ENCODE results near the gene PLSCR4. TPM values are rescaled to one million over a fixed set of nuclear protein-coding genes. Genes with fewer than 3 reads are reported as not detected.

The PLSCR4 gene
- polyA plus RNA-seq, 1 donor from 2014 or later, result not detected

DNA sequence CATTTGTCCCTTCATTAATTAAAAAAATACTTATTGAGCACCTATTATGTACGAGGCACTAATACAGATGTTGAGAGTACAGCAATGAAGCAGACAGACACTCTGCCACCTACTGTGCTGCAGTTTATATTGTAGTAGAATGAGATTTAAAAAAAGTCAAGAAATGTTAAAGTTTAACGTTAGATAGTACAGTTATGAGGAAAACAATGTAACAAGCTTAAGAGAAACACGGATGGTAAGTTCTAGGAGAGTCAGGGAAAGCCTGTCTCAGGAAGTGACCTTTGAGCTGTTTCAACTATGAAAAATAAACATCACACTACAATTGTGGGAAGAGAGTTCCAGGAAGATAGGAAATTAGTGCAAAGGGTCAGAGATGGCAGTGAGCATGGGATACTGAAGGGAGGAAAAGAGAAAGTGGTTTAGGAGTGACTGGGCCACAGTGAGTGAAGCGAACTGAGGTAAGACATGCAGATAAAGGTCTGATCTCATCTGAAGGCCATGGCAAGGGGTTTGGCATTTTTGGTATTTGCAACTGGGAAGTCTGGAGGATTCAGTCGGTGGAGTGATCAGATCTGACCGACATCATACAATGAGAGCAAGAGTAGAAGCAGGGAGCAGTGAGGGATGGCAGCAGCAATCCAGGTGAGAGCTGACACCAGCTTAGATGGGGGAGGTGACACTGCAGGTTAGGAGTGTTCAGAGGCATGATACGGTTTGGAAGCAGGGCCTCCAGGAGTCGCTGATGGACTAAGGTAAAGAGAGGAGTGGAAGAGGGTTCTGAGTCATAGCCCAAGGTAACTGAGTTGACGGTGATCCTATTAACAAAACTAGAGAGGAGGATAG lies 28.5 kb downstream of the PLSCR4 start:
- Mint-ChIP-seq H3K9me3 (no peaks in the 10 kb centered on the region), H3K36me3 (peaks cover 2% of the 10 kb centered on the region), H3K4me1 (no peaks in the 10 kb centered on the region), H3K27ac (peak overlapping the region in 1 of 3 donors; percentile 1), H3K27me3 (peaks cover 1% of the 10 kb centered on the region), H3K4me3 (no peak overlapping the region)

DNA sequence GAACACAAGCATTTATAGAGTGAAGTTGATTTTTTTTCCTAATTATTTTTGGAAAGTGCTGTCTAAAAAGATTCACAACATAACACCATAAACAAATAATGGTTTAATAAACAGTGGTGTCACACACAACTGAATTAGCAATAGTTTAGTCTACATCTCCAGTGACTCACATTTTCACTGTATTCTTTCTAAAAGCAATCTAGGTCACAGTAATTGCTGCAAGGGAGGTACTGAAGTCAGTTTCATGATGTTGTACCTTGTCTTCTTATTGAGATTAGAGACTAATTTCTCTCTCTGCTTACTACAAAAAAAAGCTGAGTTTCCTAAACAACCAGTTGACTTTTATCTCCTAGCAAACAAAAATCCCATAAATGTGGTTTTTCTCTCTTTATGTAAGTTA lies 29.6 kb downstream of the PLSCR4 start:
- Mint-ChIP-seq H3K27me3 (peaks cover 1% of the 10 kb centered on the region), H3K9me3 (no peaks in the 10 kb centered on the region), H3K4me3 (no peak overlapping the region), H3K4me1 (no peaks in the 10 kb centered on the region), H3K36me3 (peaks cover 2% of the 10 kb centered on the region), H3K27ac (no peak overlapping the region)

DNA sequence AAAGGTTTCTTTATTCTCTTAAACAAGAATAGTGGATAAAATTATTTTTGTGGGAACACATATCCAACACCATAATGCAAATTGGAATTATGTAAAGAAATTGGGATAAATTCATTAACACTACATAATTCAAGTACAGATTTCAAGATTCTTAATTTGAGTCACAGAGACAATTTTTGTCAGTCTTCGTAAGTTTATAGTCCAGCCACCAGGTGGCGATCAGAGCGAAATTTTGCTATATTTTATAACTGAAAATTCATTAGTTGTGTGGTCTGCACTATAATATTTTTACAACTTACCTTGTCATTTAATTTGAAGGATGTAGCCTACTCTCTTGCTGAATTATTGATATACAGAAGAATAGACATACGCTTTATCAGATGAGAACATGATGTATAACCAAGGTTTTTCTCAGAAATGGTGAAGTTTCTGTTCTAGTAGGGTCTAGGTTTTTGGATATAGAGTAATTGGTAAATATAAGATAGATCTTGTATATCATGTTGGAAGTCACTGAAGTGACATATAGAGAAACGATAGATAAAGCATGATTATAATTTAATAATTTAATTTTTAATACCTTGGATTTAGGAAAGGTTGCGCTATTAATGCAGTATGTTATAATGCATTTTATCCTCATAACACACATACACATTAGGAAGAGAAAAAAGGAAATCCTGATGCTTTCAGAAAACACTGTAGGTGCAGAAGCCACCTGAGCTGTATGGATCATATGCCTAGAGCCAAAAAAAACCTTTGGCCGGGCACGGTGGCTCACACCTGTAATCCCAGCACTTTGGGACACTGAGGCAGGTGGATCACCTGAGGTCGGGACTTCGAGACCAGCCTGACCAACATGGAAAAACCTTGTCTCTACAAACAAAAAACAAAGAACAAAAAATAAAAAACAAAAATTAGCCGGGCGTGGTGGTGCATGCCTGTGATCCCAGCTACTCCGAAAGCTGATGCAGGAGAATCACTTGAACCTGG lies 31.7 kb downstream of the PLSCR4 start:
- Mint-ChIP-seq H3K9me3 (no peaks in the 10 kb centered on the region), H3K36me3 (peaks cover 2% of the 10 kb centered on the region), H3K27ac (no peak overlapping the region), H3K27me3 (peaks cover 1% of the 10 kb centered on the region), H3K4me3 (no peak overlapping the region), H3K4me1 (no peaks in the 10 kb centered on the region)

DNA sequence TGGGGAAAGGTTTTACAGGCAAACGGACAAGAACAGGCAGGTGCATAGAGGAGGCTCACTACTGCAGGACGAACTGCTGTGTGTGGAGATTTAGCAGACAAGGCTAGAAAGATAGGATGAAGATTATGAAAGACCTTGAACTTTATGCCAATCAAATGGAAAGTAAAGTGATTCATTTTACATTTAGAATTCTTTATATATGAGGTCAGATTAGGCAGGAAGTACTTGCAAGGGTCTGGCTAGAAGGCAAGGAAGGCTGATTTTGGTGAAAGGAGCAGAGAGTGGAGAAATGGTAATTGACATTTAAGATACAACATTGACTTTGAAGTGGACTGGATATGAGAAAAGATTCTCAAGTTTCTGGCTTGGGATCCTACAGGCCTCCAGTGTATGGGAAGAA lies 33.6 kb downstream of the PLSCR4 start:
- peaks cover 1% of the 10 kb centered on the region for H3K27me3 Mint-ChIP-seq
- H3K36me3 Mint-ChIP-seq, result no peaks in the 10 kb centered on the region
- H3K4me1 Mint-ChIP-seq, result no peaks in the 10 kb centered on the region
- no peak overlapping the region for H3K4me3 Mint-ChIP-seq
- H3K9me3 Mint-ChIP-seq, result no peaks in the 10 kb centered on the region
- H3K27ac Mint-ChIP-seq, result no peak overlapping the region

DNA sequence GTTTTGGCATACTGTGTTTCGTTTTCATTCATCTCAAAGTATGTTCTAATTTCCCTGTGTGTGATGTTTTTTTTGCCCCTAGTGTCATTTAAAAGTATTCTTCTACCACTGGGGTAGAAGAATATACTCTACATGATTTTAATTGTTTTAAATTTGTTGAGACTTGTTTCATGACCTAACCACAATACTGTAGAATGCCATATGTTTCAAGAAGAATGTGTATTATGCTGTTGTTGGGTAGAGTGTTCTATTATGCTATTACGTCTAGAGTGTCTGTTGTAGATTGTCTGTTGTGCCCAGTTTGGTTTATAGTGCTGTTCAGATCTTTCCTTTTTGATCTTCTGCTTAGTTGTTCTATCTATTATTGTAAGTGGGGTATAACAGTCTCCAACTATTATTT lies 36.4 kb downstream of the PLSCR4 start:
- H3K27ac Mint-ChIP-seq, result no peak overlapping the region
- H3K4me3 Mint-ChIP-seq, result no peak overlapping the region
- no peaks in the 10 kb centered on the region for H3K27me3 Mint-ChIP-seq
- no peaks in the 10 kb centered on the region for H3K36me3 Mint-ChIP-seq
- no peaks in the 10 kb centered on the region for H3K9me3 Mint-ChIP-seq
- no peaks in the 10 kb centered on the region for H3K4me1 Mint-ChIP-seq

DNA sequence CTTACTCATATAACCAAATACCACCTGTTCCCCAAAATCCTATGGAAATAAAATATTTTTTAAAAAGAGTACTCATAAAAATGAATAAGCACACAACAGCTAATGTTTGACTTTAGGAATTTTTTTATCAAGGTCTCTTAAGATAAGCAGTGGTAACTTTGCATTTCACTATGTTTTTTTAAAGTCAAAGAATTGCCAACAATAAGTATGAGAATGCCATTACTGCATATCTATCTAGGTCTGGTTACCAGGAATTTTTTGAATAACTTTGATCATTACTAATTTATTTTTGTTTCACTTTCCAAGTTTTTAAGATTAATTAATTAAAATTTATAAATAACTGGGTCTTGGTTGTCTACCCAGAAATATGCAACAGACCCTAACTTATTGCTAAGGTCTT lies 41.5 kb downstream of the PLSCR4 start:
- H3K4me1 Mint-ChIP-seq, result no peaks in the 10 kb centered on the region
- no peak overlapping the region for H3K27ac Mint-ChIP-seq
- no peak overlapping the region for H3K4me3 Mint-ChIP-seq
- no peaks in the 10 kb centered on the region for H3K36me3 Mint-ChIP-seq
- peaks cover 0 to 3% (median 0%) of the 10 kb centered on the region in 3 donors for H3K9me3 Mint-ChIP-seq
- H3K27me3 Mint-ChIP-seq, result no peaks in the 10 kb centered on the region

DNA sequence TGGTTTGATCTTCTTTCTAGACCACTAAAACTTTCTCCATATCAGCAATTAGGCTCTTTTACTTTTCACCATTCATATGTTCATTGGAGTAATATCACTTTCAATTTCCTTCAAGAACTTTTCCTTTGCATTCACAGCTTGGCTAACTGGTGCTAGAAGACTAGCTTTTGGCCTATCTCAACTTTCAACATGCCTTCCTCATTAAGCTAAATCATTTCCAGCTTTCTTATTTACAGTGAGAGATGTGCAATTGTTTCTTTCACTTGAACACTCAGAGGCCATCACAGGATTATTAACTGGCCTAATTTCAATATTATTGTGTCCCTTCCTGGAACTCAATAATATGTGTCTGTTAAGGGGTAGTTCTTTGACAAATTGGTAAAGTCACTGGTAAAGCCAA lies 47.1 kb downstream of the PLSCR4 start:
- Mint-ChIP-seq H3K36me3 (no peaks in the 10 kb centered on the region), H3K27ac (no peak overlapping the region), H3K4me1 (no peaks in the 10 kb centered on the region), H3K27me3 (no peaks in the 10 kb centered on the region), H3K9me3 (no peaks in the 10 kb centered on the region), H3K4me3 (no peak overlapping the region)

DNA sequence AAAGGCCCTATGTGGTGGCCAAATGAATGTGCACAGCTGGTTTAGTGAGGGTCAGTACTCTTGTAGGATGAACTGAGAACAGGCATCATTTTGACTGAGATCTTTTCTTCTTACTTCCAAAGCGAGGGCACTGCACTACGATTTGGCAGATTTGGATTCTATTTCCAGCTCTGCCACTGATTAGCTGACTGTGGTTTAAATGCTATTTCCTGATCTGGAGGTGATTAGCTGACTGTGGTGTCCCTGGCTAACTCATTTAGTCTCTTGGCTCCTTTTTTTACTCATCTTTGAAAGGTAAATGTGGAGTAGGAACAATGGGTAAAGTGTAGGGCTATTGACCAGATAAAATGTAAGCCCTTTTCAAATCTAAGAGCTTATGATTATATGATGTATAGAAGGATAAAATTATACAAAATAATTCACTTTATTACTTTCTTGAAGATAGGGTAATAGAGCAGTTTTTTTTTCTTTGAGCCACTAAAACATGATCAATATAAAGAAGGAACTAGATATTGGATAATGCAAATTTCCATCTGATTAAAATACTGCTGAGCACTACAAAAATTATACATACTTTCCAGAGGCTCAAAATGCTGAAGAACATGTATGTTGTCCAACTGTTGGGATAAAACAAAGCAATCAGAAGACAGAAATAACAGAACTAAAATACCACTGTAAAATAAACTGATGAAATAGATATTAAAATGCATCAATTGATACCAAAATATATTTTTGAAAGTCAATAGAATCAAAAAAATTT lies 50.3 kb downstream of the PLSCR4 start:
- Mint-ChIP-seq H3K4me1 (no peaks in the 10 kb centered on the region), H3K9me3 (no peaks in the 10 kb centered on the region), H3K4me3 (no peak overlapping the region), H3K27ac (no peak overlapping the region), H3K36me3 (no peaks in the 10 kb centered on the region), H3K27me3 (no peaks in the 10 kb centered on the region)

DNA sequence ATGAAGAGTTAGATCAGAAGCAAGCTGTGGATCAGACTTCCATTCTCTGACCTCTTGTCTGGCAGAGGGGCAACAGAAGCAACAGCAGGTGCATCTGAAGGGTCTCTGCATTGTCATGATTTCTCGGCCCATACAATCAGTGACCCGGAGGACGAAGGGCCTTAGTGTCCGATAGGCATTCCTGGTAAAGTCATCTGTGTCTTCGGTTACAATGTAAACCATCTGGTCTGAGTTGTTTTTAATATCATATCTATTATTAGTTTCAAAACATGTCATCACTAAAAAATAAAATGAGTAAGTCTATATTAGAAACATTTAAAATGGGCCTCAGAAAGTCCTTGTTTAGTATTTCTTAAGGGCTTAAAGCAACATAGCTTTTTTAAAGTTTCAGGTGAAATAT lies 51.1 kb downstream of the PLSCR4 start:
- H3K27ac Mint-ChIP-seq, result no peak overlapping the region
- no peaks in the 10 kb centered on the region for H3K9me3 Mint-ChIP-seq
- no peak overlapping the region for H3K4me3 Mint-ChIP-seq
- no peaks in the 10 kb centered on the region for H3K36me3 Mint-ChIP-seq
- H3K27me3 Mint-ChIP-seq, result no peaks in the 10 kb centered on the region
- no peaks in the 10 kb centered on the region for H3K4me1 Mint-ChIP-seq

DNA sequence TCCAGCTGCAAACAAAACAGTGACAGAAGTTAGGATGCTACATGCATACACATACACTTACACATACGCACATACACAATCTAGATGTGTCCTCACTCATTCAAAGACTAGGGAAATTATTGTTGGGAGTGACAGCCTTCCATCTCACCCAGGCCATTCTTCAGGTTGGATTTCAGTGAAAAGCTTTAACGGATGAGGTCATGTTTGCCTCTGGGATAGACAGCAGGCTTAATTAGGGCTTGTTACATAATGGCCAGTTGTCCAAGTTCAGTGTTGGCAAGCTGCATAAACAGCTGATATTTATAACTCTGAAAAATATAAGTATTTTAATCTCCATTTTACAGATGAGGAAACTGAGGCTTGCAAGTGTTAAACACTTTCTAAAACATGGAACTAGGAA lies 54.1 kb downstream of the PLSCR4 start:
- H3K27ac Mint-ChIP-seq, result no peak overlapping the region
- no peaks in the 10 kb centered on the region for H3K4me1 Mint-ChIP-seq
- H3K9me3 Mint-ChIP-seq, result no peaks in the 10 kb centered on the region
- H3K27me3 Mint-ChIP-seq, result no peaks in the 10 kb centered on the region
- H3K4me3 Mint-ChIP-seq, result no peak overlapping the region
- H3K36me3 Mint-ChIP-seq, result no peaks in the 10 kb centered on the region

DNA sequence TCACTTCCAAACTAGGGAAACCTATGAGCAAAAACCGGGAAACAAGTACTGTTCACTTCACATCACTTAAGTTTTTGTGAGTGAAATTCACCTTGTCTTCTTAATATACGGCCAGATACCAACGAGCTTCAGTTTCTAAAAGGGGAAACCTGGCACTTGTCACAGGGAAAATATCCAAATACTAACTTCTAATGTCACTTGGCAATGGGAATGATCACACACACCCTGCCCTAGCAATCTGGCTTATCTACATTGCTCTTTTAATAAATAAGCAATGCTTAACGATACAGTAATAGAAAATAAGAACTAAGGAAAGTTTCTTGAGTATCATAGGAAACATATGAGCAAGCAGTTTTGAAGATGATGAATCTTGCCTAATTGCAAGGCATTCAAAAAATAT lies 55.3 kb downstream of the PLSCR4 start:
- Mint-ChIP-seq H3K36me3 (no peaks in the 10 kb centered on the region), H3K27ac (no peak overlapping the region), H3K27me3 (no peaks in the 10 kb centered on the region), H3K9me3 (no peaks in the 10 kb centered on the region), H3K4me3 (no peak overlapping the region), H3K4me1 (no peaks in the 10 kb centered on the region)

DNA sequence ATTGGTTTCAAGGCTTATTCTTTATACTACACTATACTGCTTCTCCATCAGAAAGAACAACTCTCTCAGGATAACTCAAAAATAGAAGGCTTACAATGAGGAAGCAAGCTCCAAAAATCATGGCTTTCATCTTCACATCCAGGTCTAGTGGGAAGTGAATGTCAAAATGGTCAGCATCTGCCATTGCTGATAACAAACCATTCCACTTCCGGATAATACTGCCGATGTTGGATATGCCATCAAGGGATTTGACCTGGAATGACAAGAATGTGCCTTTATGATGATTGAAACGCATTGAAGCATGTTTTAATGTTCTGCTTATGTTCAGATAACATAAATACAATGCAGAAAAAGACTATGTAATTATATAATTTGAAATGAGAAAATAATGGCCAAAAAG lies 55.9 kb downstream of the PLSCR4 start:
- H3K27ac Mint-ChIP-seq, result no peak overlapping the region
- H3K36me3 Mint-ChIP-seq, result no peaks in the 10 kb centered on the region
- H3K27me3 Mint-ChIP-seq, result no peaks in the 10 kb centered on the region
- H3K4me3 Mint-ChIP-seq, result no peak overlapping the region
- H3K4me1 Mint-ChIP-seq, result no peaks in the 10 kb centered on the region
- H3K9me3 Mint-ChIP-seq, result no peaks in the 10 kb centered on the region

DNA sequence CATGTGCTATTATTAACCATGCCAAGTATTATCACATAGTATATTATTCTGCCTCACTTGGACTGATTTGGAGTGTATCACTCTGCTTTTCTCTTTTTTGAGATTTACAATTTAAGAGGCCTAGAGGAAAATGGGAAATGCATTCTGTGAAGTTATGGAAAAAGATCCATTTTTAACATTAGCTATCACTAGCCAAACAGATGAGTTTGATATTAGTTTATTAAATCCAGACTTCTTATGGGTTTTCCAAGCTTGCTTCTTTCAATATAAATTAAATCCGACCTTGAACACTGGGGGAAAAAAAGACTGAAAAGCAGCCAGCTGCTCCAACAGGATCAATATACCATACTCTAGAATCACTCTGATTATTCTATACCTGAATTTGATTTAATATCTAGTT lies 59.9 kb downstream of the PLSCR4 start:
- no peaks in the 10 kb centered on the region for H3K36me3 Mint-ChIP-seq
- H3K4me3 Mint-ChIP-seq, result no peak overlapping the region
- H3K9me3 Mint-ChIP-seq, result no peaks in the 10 kb centered on the region
- peaks cover 0 to 1% (median 0%) of the 10 kb centered on the region in 3 donors for H3K4me1 Mint-ChIP-seq
- H3K27ac Mint-ChIP-seq, result no peak overlapping the region
- H3K27me3 Mint-ChIP-seq, result peaks cover 2% of the 10 kb centered on the region

DNA sequence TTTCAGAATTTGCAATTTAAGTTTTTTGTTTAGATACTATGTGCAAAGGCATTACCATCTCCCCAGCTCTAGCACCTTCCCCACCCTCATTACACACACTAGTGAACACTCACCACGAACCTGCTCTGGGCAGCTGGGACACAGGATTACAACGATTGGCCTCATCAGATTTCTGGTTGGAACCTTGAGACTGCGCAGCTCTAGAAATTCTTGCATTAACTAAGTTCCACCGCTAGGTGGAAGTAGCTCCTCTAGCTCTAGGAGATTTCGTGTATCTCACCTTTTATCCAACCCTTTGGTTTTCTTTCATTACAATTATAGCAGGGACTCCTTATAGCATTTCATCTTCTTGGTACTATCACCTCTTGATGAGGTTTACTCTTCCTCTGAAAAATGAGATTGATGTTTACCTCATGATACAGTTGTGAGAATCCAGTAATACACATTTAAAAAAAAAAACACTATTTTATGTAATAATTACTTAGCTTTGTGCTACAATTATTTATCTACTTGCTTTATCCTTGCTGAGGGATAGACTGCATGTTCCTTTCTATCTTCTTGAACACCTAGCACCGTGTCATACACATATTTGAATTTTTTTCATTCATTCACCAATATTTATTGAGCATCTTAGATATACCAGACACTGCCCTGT lies 61.3 kb downstream of the PLSCR4 start:
- H3K9me3 Mint-ChIP-seq, result no peaks in the 10 kb centered on the region
- no peak overlapping the region for H3K4me3 Mint-ChIP-seq
- H3K27ac Mint-ChIP-seq, result no peak overlapping the region
- peaks cover 0 to 1% (median 0%) of the 10 kb centered on the region in 3 donors for H3K4me1 Mint-ChIP-seq
- peaks cover 2% of the 10 kb centered on the region for H3K27me3 Mint-ChIP-seq
- H3K36me3 Mint-ChIP-seq, result no peaks in the 10 kb centered on the region

Data from IgD-negative memory B cell (primary cell).